K562 (cell line): ENCODE data around the gene PRXL2B. TPM values are rescaled to one million over a fixed set of nuclear protein-coding genes. Genes with fewer than 3 reads are reported as not detected.
A peak's percentile ranks its signal among the peaks of the same experiment; 100 is the strongest.

Experiments used
- CBX5 ChIP-seq: IDR thresholded peaks from 2 replicates; pipeline ENCODE4 v1.6.1; 2014; ENCODE audit warnings: low read depth, borderline replicate concordance
- CREM ChIP-seq: IDR thresholded peaks from 2 replicates; pipeline ENCODE4 v1.6.1; 2014; ENCODE audit warnings: antibody characterized with exemption, low read depth
- CSDE1 ChIP-seq, 2 experiments: fragments of 450-650 bp; IDR thresholded peaks; 2 replicates each; pipeline ENCODE4 v1.6.1; 2016; ENCODE audit warnings: mild to moderate bottlenecking in 1 of 2
- DDX20 ChIP-seq: fragments of 450-650 bp; IDR thresholded peaks from 2 replicates; pipeline ENCODE4 v1.6.1; 2016; ENCODE audit warnings: missing genetic modification characterization, low read depth, mild to moderate bottlenecking, missing compliant biosample characterization, moderate library complexity
- GABPB1 ChIP-seq: sonication (generic); formaldehyde crosslinking; IDR thresholded peaks from 2 replicates; pipeline ENCODE4 v1.8.0; 2022; ENCODE audit warnings: mild to moderate bottlenecking, missing genetic modification reagents
- KLF16 ChIP-seq: IDR thresholded peaks from 2 replicates; pipeline ENCODE4 v1.6.1; 2016; ENCODE audit warnings: antibody characterized with exemption
- MTA3 ChIP-seq: fragments of 450-650 bp; formaldehyde crosslinking; IDR thresholded peaks from 2 replicates; pipeline ENCODE4 v1.6.1; 2017; ENCODE audit warnings: mild to moderate bottlenecking, borderline replicate concordance
- REST ChIP-seq, 2 experiments: fragments of 450-650 bp; formaldehyde crosslinking in 1 of 2; IDR thresholded peaks; 2 replicates each; pipeline versions ENCODE4 v1.4.0 to v1.6.1; 2014 to 2020; ENCODE audit warnings: mild to moderate bottlenecking in 2 of 2, borderline replicate concordance in 1 of 2, low read depth in 1 of 2
- RREB1 ChIP-seq: fragments of 250-450 bp; sonication (Bioruptor Pico); IDR thresholded peaks from 2 replicates; pipeline ENCODE4 v1.4.0; 2020
- SMAD4 ChIP-seq: fragments of 250-450 bp; sonication (Bioruptor Pico); conservative IDR thresholded peaks from 2 replicates; pipeline ENCODE4 v1.8.0; 2021; ENCODE audit warnings: inconsistent platforms, mild to moderate bottlenecking, moderate library complexity
- TBL1XR1 ChIP-seq, 2 experiments: IDR thresholded peaks; 2 replicates each; pipeline ENCODE4 v1.6.1; 2012; ENCODE audit warnings: improper control_type of control experiment in 2 of 2, low read length in 2 of 2, mild to moderate bottlenecking in 1 of 2
- ZBTB17 ChIP-seq: fragments of 450-650 bp; formaldehyde crosslinking; IDR thresholded peaks from 2 replicates; pipeline ENCODE4 v1.4.0; 2020; ENCODE audit warnings: mild to moderate bottlenecking
- ZBTB8A ChIP-seq: fragments of 450-650 bp; IDR thresholded peaks from 2 replicates; pipeline ENCODE4 v1.6.1; 2018; ENCODE audit warnings: mild to moderate bottlenecking, moderate library complexity; ENCODE audit not compliant: partially characterized antibody
- ZFP36 ChIP-seq: fragments of 150-350 bp; IDR thresholded peaks from 2 replicates; pipeline ENCODE4 v1.6.1; 2018; ENCODE audit warnings: low read length, low read depth; ENCODE audit not compliant: partially characterized antibody
- ZNF57 ChIP-seq: fragments of 450-650 bp; formaldehyde crosslinking; IDR thresholded peaks from 2 replicates; pipeline ENCODE4 v1.4.0; 2020; ENCODE audit warnings: mild to moderate bottlenecking, moderate library complexity
- polyA plus RNA-seq, 8 experiments: library from polyadenylated mRNA; depleted of rRNA in 4 of 8; stranded (reverse) in 5 of 8; unstranded in 3 of 8; fragments of >200 nt; fragmentation: Nextera tagmentation in 2 of 8; fragmentation: Illumina TruSeq in 1 of 8; extraction: Ambion mirVana in 2 of 8; extraction: Trizol in 1 of 8; gene quantifications; 2 replicates each; pipeline versions ENCODE4 v1.2.1 to v1.2.3, GENCODE V29; 2011 to 2014; ENCODE audit warnings: inconsistent platforms in 1 of 8, missing spikeins in 1 of 8
- total RNA-seq, 7 experiments: library from RNA; depleted of rRNA in 6 of 7; stranded (reverse); fragments of >200 nt in 6 of 7; fragmentation: Illumina TruSeq in 2 of 7; extraction: Trizol in 2 of 7; gene quantifications; 2 replicates each; pipeline versions ENCODE4 v1.2.1 to v1.2.3, GENCODE V29; 2011 to 2021; ENCODE audit warnings: low replicate concordance in 1 of 7

The PRXL2B gene
- total and polyA plus RNA-seq, 9 of the 15 experiments (the other 6 are each of a cell fraction or from before 2014, with no cell fraction given), result 0.99 to 25.3 (median 11.8) TPM

DNA sequence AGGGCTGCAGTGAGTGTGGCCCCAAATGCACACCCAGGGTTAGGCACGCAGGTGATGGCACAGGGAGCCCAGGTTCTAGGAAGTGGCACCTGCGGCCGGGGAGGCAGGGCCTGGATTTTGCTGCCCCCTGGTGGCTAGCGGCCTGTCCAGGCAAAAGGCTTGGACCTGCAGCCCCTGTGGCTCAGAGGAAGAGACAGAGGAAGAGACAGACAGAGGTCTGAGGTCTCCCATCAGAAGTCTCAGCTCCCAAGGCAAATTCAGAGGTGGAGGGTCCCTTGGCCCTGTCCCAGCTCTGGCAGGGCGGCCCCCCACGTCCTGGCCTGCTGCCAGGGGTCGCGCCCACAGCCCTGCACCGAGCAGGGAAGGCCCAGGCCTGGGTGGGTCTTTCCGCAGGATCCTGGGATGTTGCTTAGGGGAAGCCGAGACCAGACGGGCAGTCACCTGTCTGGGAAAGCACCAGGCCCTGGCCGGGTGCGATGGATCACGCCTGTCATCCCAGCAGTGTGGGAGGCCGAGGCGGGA, 38.4 kb upstream of the PRXL2B start (continued):
- peak; percentile 32 for TF ChIP-seq GABPB1
- TF ChIP-seq CREM, result 0 out of 2 replicates have a peak, but pooled peaks have one; percentile 35
- peak; percentile 89 for TF ChIP-seq REST (IDR thresholded peaks at IDR 0.05; ENCODE audit: borderline replicate concordance)
- TF ChIP-seq REST (CRISPR knock-in tag; IDR thresholded peaks at IDR 0.05; ENCODE audit: low read depth), result no peak
- no peak for TF ChIP-seq ZNF57 (CRISPR knock-in tag)
- TF ChIP-seq CBX5, result no peak
- peak; percentile 40 for TF ChIP-seq ZFP36
- TF ChIP-seq SMAD4 (CRISPR knock-in tag), result peak; percentile 33; the same call in 1 of the 2 replicates
- no peak for TF ChIP-seq CSDE1 (IDR thresholded peaks at IDR 0.05)
- TF ChIP-seq DDX20 (tag), result no peak
- TF ChIP-seq KLF16, result peak; percentile 38; the same call in 1 of the 2 replicates
- TF ChIP-seq ZBTB17 (CRISPR knock-in tag), result no peak; the same call in 1 of the 2 replicates
- peak; percentile 52; the same call in 1 of the 2 replicates for TF ChIP-seq RREB1 (CRISPR knock-in tag)
- no peak for TF ChIP-seq ZBTB8A
- TF ChIP-seq MTA3, result peak; percentile 64; the same call in 1 of the 2 replicates
- peak in 1 of 2 experiments; percentile 55; a peak in 2 of 4 replicates for TF ChIP-seq TBL1XR1 (IDR thresholded peaks at IDR 0.05; ENCODE audit: low read length in 2 of 2)
